SK-N-SH (cell line): ENCODE data around the gene OR52B6. TPM values are rescaled to one million over a fixed set of nuclear protein-coding genes. Genes with fewer than 3 reads are reported as not detected.

Source experiments
- CTCF ChIA-PET: fragments of 300-600, 350-600 bp; formaldehyde crosslinking; extraction: SDS; loops from one replicate; lab custom pipeline; 2021; lab: Yijun Ruan, JAX
- POLR2A ChIA-PET: fragments of 350-600 bp; sonication (Branson Sonifier 250); formaldehyde crosslinking; extraction: SDS; loops from one replicate; lab custom pipeline; 2020; ENCODE audit warnings: antibody characterized with exemption, inconsistent platforms; lab: Yijun Ruan, JAX
- DNase-seq: peaks from one replicate; pipeline ENCODE4 v3.0.0; 2012
- H2AFZ ChIP-seq: fragments of 200-600 bp; sonication (generic); 2 replicates; pipeline ENCODE4 v1.8.1; 2016; ENCODE audit warnings: antibody characterized with exemption, mild to moderate bottlenecking, low read depth
- H3F3A ChIP-seq: fragments of 200-600 bp; sonication (generic); replicated peaks from 2 replicates; pipeline ENCODE3; 2016; ENCODE audit warnings: antibody characterized with exemption, mild to moderate bottlenecking; ENCODE audit not compliant: insufficient read depth
- H3K27ac ChIP-seq, 2 experiments: fragments of 200-500 bp in 1 of 2; fragments of 200-600 bp in 1 of 2; sonication (Bioruptor generic) in 1 of 2; sonication (generic), shearing (Covaris generic) in 1 of 2; 2 replicates each; pipeline versions ENCODE4 v1.5.1 to v1.6.1; 2014 to 2016; ENCODE audit warnings: low read depth in 2 of 2, inconsistent platforms in 1 of 2, low read length in 1 of 2, mild to moderate bottlenecking in 1 of 2, mixed read lengths in 1 of 2
- H3K27me3 ChIP-seq: fragments of 200-600 bp; sonication (generic), shearing (Covaris generic); 2 replicates; pipeline ENCODE4 v1.6.1; 2016; ENCODE audit warnings: mixed run types; ENCODE audit not compliant: insufficient read depth
- H3K36me3 ChIP-seq, 2 experiments: fragments of 200-500 bp in 1 of 2; fragments of 200-600 bp in 1 of 2; sonication (Bioruptor generic) in 1 of 2; sonication (generic) in 1 of 2; replicated peaks in 1 of 2; 2 replicates each; pipeline versions ENCODE3 to v1.5.1; 2014 to 2016; ENCODE audit warnings: low read length in 1 of 2, mild to moderate bottlenecking in 1 of 2; ENCODE audit not compliant: insufficient read depth in 2 of 2, control insufficient read depth in 1 of 2
- H3K4me1 ChIP-seq, 2 experiments: fragments of 200-500 bp in 1 of 2; fragments of 200-600 bp in 1 of 2; sonication (Bioruptor generic) in 1 of 2; sonication (generic), shearing (Covaris generic) in 1 of 2; 2 replicates each; pipeline versions ENCODE4 v1.5.1 to v1.6.1; 2014 to 2016; ENCODE audit warnings: low read depth in 1 of 2, low read length in 1 of 2, mixed run types in 1 of 2; ENCODE audit not compliant: insufficient read depth in 2 of 2, control insufficient read depth in 1 of 2
- H3K4me2 ChIP-seq: fragments of 200-600 bp; sonication (generic), shearing (Covaris generic); 2 replicates; pipeline ENCODE4 v1.6.1; 2017; ENCODE audit warnings: mixed run types
- H3K4me3 ChIP-seq, 2 experiments: fragments of 200-500 bp in 1 of 2; fragments of 200-600 bp in 1 of 2; sonication (Bioruptor generic) in 1 of 2; sonication (generic), shearing (Covaris generic) in 1 of 2; 2 replicates each; pipeline versions ENCODE4 v1.5.1 to v1.8.1; 2014 to 2016; ENCODE audit warnings: low read depth in 2 of 2, inconsistent platforms in 1 of 2, low read length in 1 of 2, mild to moderate bottlenecking in 1 of 2, mixed read lengths in 1 of 2, moderate library complexity in 1 of 2
- H3K79me2 ChIP-seq: fragments of 200-600 bp; sonication (generic); 2 replicates; pipeline ENCODE4 v1.8.1; 2017; ENCODE audit warnings: mild to moderate bottlenecking; ENCODE audit not compliant: insufficient read depth
- H3K9ac ChIP-seq: fragments of 200-600 bp; sonication (generic); 2 replicates; pipeline ENCODE4 v1.6.1; 2017; ENCODE audit warnings: mixed run types
- H3K9me2 ChIP-seq: fragments of 200-600 bp; sonication (generic); 2 replicates; pipeline ENCODE4 v1.6.1; 2017; ENCODE audit warnings: mixed run types
- H3K9me3 ChIP-seq: fragments of 200-600 bp; sonication (generic); 2 replicates; pipeline ENCODE4 v1.6.1; 2017; ENCODE audit warnings: mixed run types, mild to moderate bottlenecking, moderate library complexity
- H4K20me1 ChIP-seq: fragments of 200-600 bp; sonication (generic); 2 replicates; pipeline ENCODE4 v1.6.1; 2017; ENCODE audit warnings: mild to moderate bottlenecking, mixed run types; ENCODE audit not compliant: insufficient read depth
- CHD2 ChIP-seq: fragments of 150-350 bp; IDR thresholded peaks from 2 replicates; pipeline ENCODE4 v1.6.1; 2018; ENCODE audit warnings: low read length; ENCODE audit not compliant: partially characterized antibody
- EP300 ChIP-seq, 2 experiments: IDR thresholded peaks; 2 replicates each; pipeline versions ENCODE4 v1.4.0 to v1.6.1; 2012; ENCODE audit warnings: borderline replicate concordance in 1 of 2, low read depth in 1 of 2, low read length in 1 of 2
- FOSL2 ChIP-seq: IDR thresholded peaks from 2 replicates; pipeline ENCODE4 v1.4.0; 2012; ENCODE audit warnings: low read depth, mild to moderate bottlenecking, moderate library complexity, borderline replicate concordance
- FOXM1 ChIP-seq: IDR thresholded peaks from 2 replicates; pipeline ENCODE4 v1.4.0; 2012; ENCODE audit warnings: low read depth, mild to moderate bottlenecking
- GABPA ChIP-seq: IDR thresholded peaks from 2 replicates; pipeline ENCODE4 v1.4.0; 2012; ENCODE audit warnings: low read depth, mild to moderate bottlenecking
- GATA2 ChIP-seq: sonication (generic); formaldehyde crosslinking; IDR thresholded peaks from 2 replicates; pipeline ENCODE4 v1.5.0; 2020; ENCODE audit warnings: mild to moderate bottlenecking, missing genetic modification reagents
- JUND ChIP-seq: IDR thresholded peaks from 2 replicates; pipeline ENCODE4 v1.4.0; 2012
- MEF2A ChIP-seq: IDR thresholded peaks from 2 replicates; pipeline ENCODE4 v1.4.0; 2012; ENCODE audit warnings: low read depth, borderline replicate concordance
- NFIC ChIP-seq: IDR thresholded peaks from 2 replicates; pipeline ENCODE4 v1.4.0; 2012; ENCODE audit warnings: borderline replicate concordance
- NRF1 ChIP-seq: IDR thresholded peaks from 2 replicates; pipeline ENCODE4 v1.6.1; 2012; ENCODE audit warnings: low read depth, mild to moderate bottlenecking, low read length
- POLR2AphosphoS5 ChIP-seq: IDR thresholded peaks from 2 replicates; pipeline ENCODE4 v1.6.1; 2012; ENCODE audit warnings: low read depth, low read length
- RAD21 ChIP-seq: IDR thresholded peaks from 2 replicates; pipeline ENCODE4 v1.6.1; 2012; ENCODE audit warnings: mild to moderate bottlenecking, low read length
- SIN3A ChIP-seq: IDR thresholded peaks from 2 replicates; pipeline ENCODE4 v1.6.1; 2012; ENCODE audit warnings: low read depth, mild to moderate bottlenecking, low read length, moderate library complexity, borderline replicate concordance
- TAF1 ChIP-seq: IDR thresholded peaks from 2 replicates; pipeline ENCODE4 v1.6.1; 2012; ENCODE audit warnings: low read depth, mild to moderate bottlenecking, low read length, moderate library complexity, borderline replicate concordance
- WGBS: methylation state at CpG from one replicate; pipeline ENCODE4 v1.1.6; 2017; ENCODE audit warnings: low lambda C conversion rate; 5-methylcytosine and 5-hydroxymethylcytosine counted together
- polyA plus RNA-seq, 3 experiments: library from polyadenylated mRNA; depleted of rRNA; stranded (reverse); fragments of >200 nt; gene quantifications; 2 replicates each; pipeline ENCODE4 v1.2.3, GENCODE V29; 2012
- TF ChIP-seq, protein P1 (sequence below): fragments of 150-350 bp; IDR thresholded peaks from 2 replicates; pipeline ENCODE4 v1.6.1; 2016; ENCODE audit warnings: mild to moderate bottlenecking, low read depth, low read length
- TF ChIP-seq, protein P2 (sequence below): fragments of 150-350 bp; IDR thresholded peaks from 2 replicates; pipeline ENCODE4 v1.6.1; 2017; ENCODE audit warnings: antibody characterized with exemption, low read length, low read depth, borderline replicate concordance
- TF ChIP-seq, protein P3 (sequence below): IDR thresholded peaks from 2 replicates; pipeline ENCODE4 v1.4.0; 2012; ENCODE audit warnings: low read depth, borderline replicate concordance
- TF ChIP-seq, protein P4 (sequence below): IDR thresholded peaks from 2 replicates; pipeline ENCODE4 v1.4.0; 2012; ENCODE audit warnings: low read depth, borderline replicate concordance

OR52B6 gene
- polyA plus RNA-seq, 1 of the 3 experiments (the other 2 are of a cell fraction): not detected

DNA sequence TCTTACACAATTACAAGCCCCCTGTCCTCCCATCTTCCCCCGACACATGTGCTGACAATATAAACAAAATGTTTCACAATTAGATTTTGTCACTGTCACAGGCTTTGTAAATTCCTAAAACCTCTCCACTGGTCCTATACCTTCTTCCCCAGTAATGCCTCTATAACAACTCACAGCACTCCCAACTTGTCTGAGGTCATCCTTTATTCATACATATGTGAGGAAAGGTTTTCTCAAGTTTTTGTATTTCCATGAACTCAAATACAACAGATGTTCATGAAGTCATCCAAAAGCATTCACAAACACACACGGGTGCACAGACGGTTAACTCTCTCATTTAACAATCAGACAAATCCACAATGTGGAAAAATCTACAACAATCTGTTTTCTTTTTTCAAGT lies 34.2 kb upstream of the OR52B6 start:
- Histone ChIP-seq H3K4me2 (no peak overlapping the region), H3K4me3 (no peak overlapping the region), H3K4me1 (no peaks in the 10 kb centered on the region), H3K27ac (no peak overlapping the region), H3K9me3 (no peaks in the 10 kb centered on the region), H3K79me2 (no peaks in the 10 kb centered on the region), H3F3A (no peaks in the 10 kb centered on the region), H3K27me3 (peaks cover 8% of the 10 kb centered on the region; the same call in 1 of the 2 replicates), H3K9me2 (no peaks in the 10 kb centered on the region), H2AFZ (no peak overlapping the region), H4K20me1 (no peaks in the 10 kb centered on the region), H3K36me3 (no peaks in the 10 kb centered on the region), H3K9ac (no peak overlapping the region)
- DNase-seq: no peak
- ChIA-PET CTCF (no interaction called here), POLR2A (no interaction called here)
- 4% methylated on average over 3 of the region's 3 CpGs for WGBS
- TF ChIP-seq, protein P1, sequence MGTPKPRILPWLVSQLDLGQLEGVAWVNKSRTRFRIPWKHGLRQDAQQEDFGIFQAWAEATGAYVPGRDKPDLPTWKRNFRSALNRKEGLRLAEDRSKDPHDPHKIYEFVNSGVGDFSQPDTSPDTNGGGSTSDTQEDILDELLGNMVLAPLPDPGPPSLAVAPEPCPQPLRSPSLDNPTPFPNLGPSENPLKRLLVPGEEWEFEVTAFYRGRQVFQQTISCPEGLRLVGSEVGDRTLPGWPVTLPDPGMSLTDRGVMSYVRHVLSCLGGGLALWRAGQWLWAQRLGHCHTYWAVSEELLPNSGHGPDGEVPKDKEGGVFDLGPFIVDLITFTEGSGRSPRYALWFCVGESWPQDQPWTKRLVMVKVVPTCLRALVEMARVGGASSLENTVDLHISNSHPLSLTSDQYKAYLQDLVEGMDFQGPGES: no peak
- TF ChIP-seq EP300 (IDR thresholded peaks at IDR 0.05; ENCODE audit: borderline replicate concordance in 1 of 2, low read depth in 1 of 2, low read length in 1 of 2): no peak
- no peak for TF ChIP-seq NFIC
- TF ChIP-seq POLR2AphosphoS5: no peak
- no peak for TF ChIP-seq RAD21
- TF ChIP-seq, protein P2, sequence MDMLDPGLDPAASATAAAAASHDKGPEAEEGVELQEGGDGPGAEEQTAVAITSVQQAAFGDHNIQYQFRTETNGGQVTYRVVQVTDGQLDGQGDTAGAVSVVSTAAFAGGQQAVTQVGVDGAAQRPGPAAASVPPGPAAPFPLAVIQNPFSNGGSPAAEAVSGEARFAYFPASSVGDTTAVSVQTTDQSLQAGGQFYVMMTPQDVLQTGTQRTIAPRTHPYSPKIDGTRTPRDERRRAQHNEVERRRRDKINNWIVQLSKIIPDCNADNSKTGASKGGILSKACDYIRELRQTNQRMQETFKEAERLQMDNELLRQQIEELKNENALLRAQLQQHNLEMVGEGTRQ: no peak
- TF ChIP-seq NRF1: no peak
- TF ChIP-seq TAF1: no peak
- no peak for TF ChIP-seq FOSL2
- TF ChIP-seq MEF2A: no peak
- TF ChIP-seq CHD2: no peak
- TF ChIP-seq, protein P3, sequence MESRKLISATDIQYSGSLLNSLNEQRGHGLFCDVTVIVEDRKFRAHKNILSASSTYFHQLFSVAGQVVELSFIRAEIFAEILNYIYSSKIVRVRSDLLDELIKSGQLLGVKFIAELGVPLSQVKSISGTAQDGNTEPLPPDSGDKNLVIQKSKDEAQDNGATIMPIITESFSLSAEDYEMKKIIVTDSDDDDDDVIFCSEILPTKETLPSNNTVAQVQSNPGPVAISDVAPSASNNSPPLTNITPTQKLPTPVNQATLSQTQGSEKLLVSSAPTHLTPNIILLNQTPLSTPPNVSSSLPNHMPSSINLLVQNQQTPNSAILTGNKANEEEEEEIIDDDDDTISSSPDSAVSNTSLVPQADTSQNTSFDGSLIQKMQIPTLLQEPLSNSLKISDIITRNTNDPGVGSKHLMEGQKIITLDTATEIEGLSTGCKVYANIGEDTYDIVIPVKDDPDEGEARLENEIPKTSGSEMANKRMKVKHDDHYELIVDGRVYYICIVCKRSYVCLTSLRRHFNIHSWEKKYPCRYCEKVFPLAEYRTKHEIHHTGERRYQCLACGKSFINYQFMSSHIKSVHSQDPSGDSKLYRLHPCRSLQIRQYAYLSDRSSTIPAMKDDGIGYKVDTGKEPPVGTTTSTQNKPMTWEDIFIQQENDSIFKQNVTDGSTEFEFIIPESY: no peak
- no peak for TF ChIP-seq GATA2 (CRISPR knock-in tag)
- TF ChIP-seq GABPA: no peak
- no peak for TF ChIP-seq JUND
- TF ChIP-seq, protein P4, sequence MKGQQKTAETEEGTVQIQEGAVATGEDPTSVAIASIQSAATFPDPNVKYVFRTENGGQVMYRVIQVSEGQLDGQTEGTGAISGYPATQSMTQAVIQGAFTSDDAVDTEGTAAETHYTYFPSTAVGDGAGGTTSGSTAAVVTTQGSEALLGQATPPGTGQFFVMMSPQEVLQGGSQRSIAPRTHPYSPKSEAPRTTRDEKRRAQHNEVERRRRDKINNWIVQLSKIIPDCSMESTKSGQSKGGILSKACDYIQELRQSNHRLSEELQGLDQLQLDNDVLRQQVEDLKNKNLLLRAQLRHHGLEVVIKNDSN: no peak
- TF ChIP-seq SIN3A: no peak
- no peak for TF ChIP-seq FOXM1
